Erythroblast (primary cell): ENCODE results near the gene MUC3A.

Source experiments
- GATA1 ChIP-seq: IDR thresholded peaks from 2 replicates; pipeline ENCODE4 v1.6.1; 2011; ENCODE audit warnings: low read depth, mild to moderate bottlenecking, control low read depth, low read length, moderate library complexity
- POLR2A ChIP-seq: IDR thresholded peaks from 2 replicates; pipeline ENCODE4 v1.6.1; 2011; ENCODE audit warnings: mild to moderate bottlenecking, low read length

DNA sequence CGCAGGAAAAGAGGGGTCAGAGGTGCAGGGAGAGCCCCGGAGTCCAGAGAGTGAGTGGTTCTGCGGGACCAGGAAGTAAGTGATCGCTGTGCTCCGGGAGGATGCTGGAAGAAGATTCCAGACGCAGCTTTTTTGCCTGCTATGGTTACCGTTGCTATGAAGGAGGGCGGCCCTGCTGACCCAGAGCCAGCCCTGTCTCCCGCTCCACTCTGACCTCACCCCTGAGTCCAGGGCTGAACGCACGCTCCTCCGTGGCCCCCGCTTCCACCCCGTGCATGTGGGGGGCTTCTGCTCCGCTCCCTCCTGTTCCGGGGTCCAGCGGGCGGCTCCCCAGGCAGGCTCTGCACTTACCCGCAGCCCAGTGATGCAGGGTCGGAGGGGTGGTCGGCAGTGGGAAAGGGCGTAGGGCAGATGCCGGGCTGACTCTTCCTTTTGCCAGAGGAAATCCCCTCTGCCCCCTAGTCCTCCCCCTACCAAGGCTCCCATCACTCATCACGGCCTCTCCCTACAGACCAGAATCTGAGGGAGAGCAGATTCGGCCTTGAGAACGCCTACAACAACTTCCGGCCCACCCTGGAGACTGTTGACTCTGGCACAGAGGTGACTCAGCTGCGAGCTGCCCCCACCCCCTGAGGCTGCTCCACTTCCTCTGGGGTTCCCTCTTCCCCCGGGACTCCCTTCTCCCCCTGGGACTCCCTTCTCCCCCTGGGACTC, 67.9 kb downstream of the MUC3A start:
- TF ChIP-seq POLR2A (no peak), GATA1 (no peak)
